PFSK-1 (cell line): ENCODE measurements around the gene CDON.

Experiments
- POLR2AphosphoS5 ChIP-seq: IDR thresholded peaks from 2 replicates; pipeline ENCODE4 v1.6.1; 2012; ENCODE audit warnings: low read depth, mild to moderate bottlenecking, control low read depth, low read length, moderate library complexity
- REST ChIP-seq, 2 experiments: IDR thresholded peaks; 2 replicates each; pipeline versions ENCODE4 v1.6.1 to v1.8.0; 2011 to 2012; ENCODE audit warnings: low read depth in 2 of 2, low read length in 2 of 2, control low read depth in 1 of 2, inconsistent platforms in 1 of 2, mild to moderate bottlenecking in 1 of 2, moderate library complexity in 1 of 2; ENCODE audit not compliant: insufficient read depth in 1 of 2
- TAF1 ChIP-seq: IDR thresholded peaks from 2 replicates; pipeline ENCODE4 v1.6.1; 2012; ENCODE audit warnings: low read length, control low read depth, borderline replicate concordance; ENCODE audit not compliant: insufficient read depth

- TF ChIP-seq REST (IDR thresholded peaks at IDR 0.05; ENCODE audit: insufficient read depth in 1 of 2, low read depth in 2 of 2, low read length in 2 of 2) (no peak), POLR2AphosphoS5 (no peak), TAF1 (no peak)
Measured at GRCh38 chr11:125923012-125923579, 139.6 kb downstream of the CDON start.
